Ishikawa (cell line): Measurements from ENCODE around the gene IFNA1.

Experiments
- CEBPB ChIP-seq: IDR thresholded peaks from 2 replicates; pipeline ENCODE4 v1.6.1; 2012
- CREB1 ChIP-seq: IDR thresholded peaks from 2 replicates; pipeline ENCODE4 v1.6.1; 2012; ENCODE audit warnings: low read depth
- EGR1 ChIP-seq: IDR thresholded peaks from 2 replicates; pipeline ENCODE4 v1.6.1; 2012
- FOXM1 ChIP-seq: IDR thresholded peaks from 2 replicates; pipeline ENCODE4 v1.6.1; 2012; ENCODE audit warnings: low read depth, borderline replicate concordance
- MAX ChIP-seq: IDR thresholded peaks from 2 replicates; pipeline ENCODE4 v1.6.1; 2012
- RAD21 ChIP-seq: IDR thresholded peaks from 2 replicates; pipeline ENCODE4 v1.6.1; 2012; ENCODE audit warnings: low read depth
- REST ChIP-seq: IDR thresholded peaks from 2 replicates; pipeline ENCODE4 v1.6.1; 2012; ENCODE audit warnings: low read depth, mild to moderate bottlenecking
- TEAD4 ChIP-seq: IDR thresholded peaks from 2 replicates; pipeline ENCODE4 v1.6.1; 2012
- USF1 ChIP-seq: IDR thresholded peaks from 2 replicates; pipeline ENCODE4 v1.6.1; 2012
- YY1 ChIP-seq: IDR thresholded peaks from 2 replicates; pipeline ENCODE4 v1.6.1; 2012; ENCODE audit warnings: low read depth

- TF ChIP-seq YY1 (no peak), TEAD4 (no peak), MAX (no peak), FOXM1 (no peak), RAD21 (no peak), REST (no peak), CREB1 (no peak), USF1 (no peak), CEBPB (no peak), EGR1 (no peak)
Measured at GRCh38 chr9:21452681-21453080, 12.4 kb downstream of the IFNA1 start.
